Stimulated activated CD4-positive, alpha-beta T cell treated with anti-CD3 and anti-CD28 coated beads, TNF-alpha, amount 100 ng/mL, for 1 hour (primary cell): ENCODE data around the gene RCE1.
"Not testable (repeated sequence)": the region's sequence is repeated elsewhere in the genome, so short reads cannot be mapped to it uniquely, and the experiment has no call there.

Source experiments
- DNase-seq, 3 donors: peaks; one replicate each; pipeline ENCODE4 v3.0.0-alpha.2; 2020; ENCODE audit warnings: low read depth in 3 of 3, low spot score in 1 of 3

The RCE1 gene

DNA sequence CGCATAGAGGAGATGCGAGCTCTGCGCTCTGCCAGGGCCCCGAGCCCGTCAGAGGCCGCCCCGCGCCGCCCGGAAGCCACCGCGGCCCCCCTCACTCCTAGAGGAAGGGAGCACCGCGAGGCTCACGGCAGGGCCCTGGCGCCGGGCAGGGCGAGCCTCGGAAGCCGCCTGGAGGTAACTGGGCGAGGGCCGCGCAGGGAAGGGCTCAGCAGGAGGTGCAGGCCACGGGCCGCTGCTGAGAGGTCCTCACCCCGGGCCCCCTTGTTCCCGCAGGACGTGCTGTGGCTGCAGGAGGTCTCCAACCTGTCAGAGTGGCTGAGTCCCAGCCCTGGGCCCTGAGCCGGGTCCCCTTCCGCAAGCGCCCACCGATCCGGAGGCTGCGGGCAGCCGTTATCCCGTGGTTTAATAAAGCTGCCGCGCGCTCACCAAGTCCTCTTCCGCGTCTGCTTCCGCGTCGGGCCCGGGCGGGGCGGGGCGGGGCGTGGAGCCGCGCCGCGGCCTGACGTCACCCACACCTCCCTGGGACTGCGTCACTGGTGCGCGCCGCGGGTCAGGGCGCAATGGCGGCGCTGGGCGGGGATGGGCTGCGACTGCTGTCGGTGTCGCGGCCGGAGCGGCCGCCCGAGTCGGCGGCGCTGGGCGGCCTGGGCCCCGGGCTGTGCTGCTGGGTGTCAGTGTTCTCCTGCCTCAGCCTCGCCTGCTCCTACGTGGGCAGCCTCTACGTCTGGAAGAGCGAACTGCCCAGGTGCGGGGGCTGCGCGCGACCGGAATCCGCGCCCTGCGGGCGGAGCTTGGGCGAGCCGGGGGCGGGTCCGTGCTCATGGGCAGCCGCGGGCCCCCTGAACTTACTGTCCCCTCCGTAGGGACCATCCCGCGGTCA, at the start of gene RCE1:
Gene RCE1 (plus strand): TSS at position 546 of the 880 bp plus-strand sequence. CDS start 15 bp downstream, at position 561.
- DNase-seq = peak; percentile 78 to 87 (median 81)

DNA sequence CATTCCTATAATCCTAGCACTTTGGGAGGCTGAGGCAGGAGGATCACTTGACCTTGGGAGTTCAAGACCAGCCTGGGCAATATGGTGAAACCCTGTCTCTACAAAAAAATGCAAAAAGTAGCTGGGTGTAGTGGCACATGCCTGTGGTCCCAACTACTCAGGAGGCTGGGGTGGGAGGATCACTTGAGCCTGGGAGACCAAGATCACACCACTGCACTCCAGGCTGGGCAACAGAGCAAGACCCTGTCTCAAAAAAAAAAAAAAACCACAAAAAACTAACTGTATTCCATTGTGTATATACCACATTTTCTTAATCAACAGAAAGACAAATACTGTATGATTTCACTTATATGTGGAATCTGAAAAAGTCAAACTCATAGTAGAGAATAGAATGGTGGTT, 43.4 kb upstream of the RCE1 start:
- DNase-seq = not testable (repeated sequence)

DNA sequence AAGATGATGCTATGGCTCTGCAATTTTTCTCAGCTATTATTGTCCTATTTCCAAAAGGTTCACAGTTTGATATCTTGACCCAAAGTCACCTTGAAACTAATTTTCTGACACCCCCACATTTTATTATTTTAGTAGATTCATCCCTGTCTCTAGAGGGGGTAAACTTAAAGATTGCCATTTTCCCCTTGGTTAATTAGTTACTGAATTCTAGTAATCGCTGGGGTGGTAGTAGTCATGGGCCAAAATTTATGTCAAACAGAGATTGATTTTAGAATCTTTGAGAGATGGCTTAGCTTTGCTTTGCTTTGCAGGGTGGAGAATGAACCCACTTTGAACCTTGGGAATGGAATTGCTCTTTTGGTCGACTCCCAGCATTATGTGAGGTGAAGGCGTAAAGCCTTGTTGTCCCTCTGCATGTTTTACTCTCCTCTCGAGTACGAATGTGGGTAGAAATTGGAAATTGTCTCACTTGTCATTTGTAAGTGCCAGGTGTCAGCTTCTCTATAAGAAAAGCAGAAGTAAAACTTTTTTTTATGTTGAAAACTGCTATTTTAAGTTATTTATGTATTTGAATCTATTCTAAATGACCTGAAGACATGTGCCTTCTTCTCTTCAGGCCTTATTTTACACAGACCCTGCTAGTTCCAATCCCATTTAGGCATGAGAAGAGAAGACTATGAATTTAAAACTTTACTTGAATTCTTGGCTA, 42.4 kb upstream of the RCE1 start:
- DNase-seq = no peak

DNA sequence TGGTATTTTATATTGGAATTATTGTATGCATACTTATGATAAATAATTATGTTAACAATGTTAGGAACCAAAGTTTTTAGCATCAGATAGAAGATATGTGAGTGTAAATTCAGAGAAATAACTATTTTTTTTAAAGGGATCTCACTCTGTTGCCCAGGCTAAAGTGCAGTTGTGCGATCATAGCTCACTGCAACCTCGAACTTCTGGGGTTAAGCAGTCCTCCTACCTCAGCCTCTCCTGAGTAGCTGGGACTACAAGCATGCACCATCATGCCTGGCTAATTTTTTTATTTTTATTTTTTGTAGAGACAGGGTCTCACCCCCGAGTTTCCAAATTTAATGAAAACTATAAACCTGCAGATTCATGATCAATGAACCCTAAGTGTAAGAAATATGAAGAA, 33.6 kb upstream of the RCE1 start:
- DNase-seq = no peak

- DNase-seq = no peak
Observed at GRCh38 chr11:66810576-66811185, 32.6 kb upstream of the RCE1 start.

GRCh38 chr11:66814678-66815077, 28.6 kb upstream of the RCE1 start:
- no peak for DNase-seq

DNA sequence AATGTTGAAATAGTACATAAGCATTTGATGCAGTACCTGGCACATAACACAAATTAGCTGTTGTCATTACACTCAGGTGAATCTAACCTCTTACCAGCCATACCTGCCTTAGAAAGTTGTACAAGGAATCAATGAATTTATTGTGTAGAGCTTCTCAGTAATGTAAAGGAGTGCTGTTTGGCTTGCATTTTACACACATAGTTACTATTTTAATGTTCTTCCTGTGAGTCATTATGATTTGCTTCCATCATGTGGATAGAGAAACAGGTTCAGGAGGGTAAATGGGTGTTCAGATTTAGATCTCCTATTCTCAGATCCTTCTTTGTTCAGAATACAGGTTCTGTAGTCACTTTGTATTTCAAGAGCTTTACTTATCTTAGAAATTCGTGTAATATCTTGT, 27.6 kb upstream of the RCE1 start:
- no peak for DNase-seq

GRCh38 chr11:66818231-66818955, 24.8 kb upstream of the RCE1 start:
- no peak for DNase-seq

GRCh38 chr11:66820381-66820780, 22.9 kb upstream of the RCE1 start:
- DNase-seq = no peak

- no peak for DNase-seq
Observed at GRCh38 chr11:66820901-66821300, 22.3 kb upstream of the RCE1 start.

GRCh38 chr11:66823700-66824099, 19.5 kb upstream of the RCE1 start:
- no peak for DNase-seq

DNA sequence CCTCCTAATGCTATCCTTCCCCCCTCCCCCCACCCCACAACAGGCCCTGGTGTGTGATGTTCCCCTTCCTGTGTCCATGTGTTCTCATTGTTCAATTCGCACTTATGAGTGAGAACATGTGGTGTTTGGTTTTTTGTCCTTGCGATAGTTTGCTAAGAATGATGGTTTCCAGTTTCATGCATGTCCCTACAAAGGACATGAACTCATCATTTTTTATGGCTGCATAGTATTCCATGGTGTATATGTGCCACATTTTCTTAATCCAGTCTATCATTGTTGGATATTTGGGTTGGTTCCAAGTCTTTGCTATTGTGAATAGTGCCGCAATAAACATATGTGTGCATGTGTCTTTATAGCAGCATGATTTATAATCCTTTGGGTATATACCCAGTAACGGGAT, 18.7 kb upstream of the RCE1 start:
- DNase-seq = not testable (repeated sequence)

DNA sequence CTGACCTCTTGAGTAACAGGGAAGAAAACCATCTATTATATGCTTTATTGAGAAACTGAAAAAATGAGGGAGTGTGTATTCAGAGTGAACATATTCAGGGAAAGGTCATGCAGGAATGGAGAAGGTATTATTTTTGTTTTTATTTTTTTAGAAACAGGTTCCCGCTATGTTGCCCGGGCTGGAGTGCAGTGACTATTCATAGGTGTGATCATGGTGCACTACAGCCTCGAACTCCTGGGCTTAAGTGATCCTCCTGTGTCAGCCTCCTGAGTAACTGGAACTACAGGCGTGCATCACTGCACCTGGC, 8.7 kb upstream of the RCE1 start:
- DNase-seq = no peak

DNA sequence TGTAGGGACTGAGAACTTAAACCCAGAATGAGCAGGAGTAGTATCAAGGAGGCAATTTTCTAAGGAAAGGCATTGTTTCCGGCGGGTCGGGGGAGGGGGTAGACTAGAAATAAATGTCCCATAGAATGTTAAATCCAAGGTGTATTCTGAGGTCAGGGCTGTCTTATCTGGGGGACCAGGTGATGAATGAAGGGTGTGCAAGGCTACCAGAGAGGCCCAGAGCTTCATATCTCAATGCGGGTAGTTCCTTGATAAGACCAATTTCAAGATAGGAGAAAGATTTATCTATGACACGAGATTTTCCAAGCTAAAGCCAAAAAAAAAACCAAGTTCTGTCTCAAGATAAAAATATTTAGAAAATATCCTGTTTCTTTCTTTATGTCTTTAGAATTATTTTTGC, 8.3 kb upstream of the RCE1 start:
- no peak for DNase-seq

DNA sequence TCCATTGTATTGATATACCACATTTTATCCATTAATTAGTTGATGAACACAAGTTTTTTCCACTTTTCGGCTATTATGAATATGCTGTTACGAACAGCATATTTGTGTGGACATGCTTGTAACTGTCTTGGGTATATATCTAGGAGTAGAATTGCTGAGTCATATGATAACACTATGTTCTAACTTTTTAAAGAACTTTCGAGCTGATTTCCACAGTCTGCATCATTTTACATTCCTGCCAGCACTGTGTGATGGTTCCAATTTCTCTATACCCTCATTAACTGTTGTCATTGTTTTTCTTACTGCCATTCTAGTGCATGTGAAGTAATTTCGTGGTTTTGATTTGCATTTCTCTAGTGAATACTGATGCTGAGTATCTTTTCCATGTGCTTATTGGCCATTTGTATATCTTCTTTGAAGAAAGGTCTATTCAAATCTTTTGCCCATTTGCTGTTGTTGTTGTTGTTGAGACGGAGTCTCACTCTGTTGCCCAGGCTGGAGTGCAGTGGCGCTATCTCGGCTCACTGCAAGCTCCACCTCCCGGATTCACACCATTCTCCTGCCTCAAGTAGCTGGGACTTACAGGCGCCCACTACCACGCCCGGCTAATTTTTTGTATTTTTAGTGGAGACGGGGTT, 7.4 kb upstream of the RCE1 start:
- DNase-seq = no peak

- DNase-seq = no peak
Observed at GRCh38 chr11:66840317-66841091, 2.7 kb upstream of the RCE1 start.

- DNase-seq = no peak
Observed at GRCh38 chr11:66841861-66842260, 1.4 kb upstream of the RCE1 start.

DNA sequence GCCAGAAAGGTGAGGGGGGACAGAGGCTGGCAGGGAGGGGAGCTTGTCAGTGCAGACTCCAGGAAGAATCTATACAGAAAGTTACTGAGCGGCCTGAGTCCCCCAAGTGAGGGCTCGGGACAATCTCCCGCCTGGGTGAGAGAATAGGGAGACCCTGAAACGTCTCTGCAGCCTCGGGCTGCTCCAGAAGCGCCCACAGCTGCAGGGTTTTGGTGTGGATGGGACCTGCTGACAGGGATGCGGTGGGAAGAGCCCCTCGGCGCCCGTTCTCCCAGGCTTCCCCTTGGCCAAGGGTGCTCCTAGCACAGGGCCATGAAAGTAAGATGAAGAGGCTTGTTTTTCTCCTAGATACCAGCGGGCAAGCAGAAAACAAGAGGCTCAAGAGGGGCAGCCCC, 743 bp upstream of the RCE1 start:
- no peak for DNase-seq

DNA sequence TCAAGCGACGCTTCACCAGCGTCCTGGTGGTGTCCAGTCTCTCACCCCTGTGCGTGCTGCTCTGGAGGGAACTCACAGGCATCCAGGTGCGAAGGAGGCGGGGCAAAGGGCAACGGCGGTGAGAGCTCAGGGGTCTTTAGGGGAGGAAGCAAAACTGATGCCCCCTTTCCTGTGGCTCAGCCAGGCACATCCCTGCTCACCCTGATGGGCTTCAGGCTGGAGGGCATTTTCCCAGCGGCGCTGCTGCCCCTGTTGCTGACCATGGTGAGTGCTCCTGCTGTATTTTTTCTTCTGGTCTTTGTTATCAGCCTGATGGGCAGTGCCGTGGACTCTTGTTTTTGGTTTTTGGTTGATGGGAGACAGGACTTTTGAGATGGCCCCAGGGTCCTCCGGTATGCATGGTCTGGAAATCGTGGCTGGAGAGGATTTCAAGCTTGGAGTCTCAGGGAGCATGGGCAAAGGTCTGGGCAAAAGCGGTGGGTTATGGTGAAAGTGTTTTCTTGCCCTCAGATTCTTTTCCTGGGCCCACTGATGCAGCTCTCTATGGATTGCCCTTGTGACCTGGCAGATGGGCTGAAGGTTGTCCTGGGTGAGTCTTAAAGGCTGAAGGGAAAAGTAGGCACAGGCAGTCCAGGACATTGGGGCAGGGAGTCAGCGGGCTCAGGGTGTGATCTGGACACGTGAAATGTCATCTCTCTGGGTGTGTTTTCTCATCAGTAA, 695 bp downstream of the RCE1 start:
- DNase-seq = no peak
